HG03378 (cell line): ENCODE measurements around the gene DLG2.
"Not testable (repeated sequence)": the region's sequence is repeated elsewhere in the genome, so short reads cannot be mapped to it uniquely, and the experiment has no call there.

Experiments
- ATAC-seq: cut with Tn5 transposase; IDR thresholded peaks from one replicate; pipeline ENCODE4 v1.9.1; 2021; ENCODE audit warnings: mild to moderate bottlenecking, moderate library complexity; ENCODE audit not compliant: unreplicated experiment

DLG2 gene

GRCh38 chr11:83422641-83423040, 2204.5 kb downstream of the DLG2 start:
- ATAC-seq: not testable (repeated sequence)

DNA sequence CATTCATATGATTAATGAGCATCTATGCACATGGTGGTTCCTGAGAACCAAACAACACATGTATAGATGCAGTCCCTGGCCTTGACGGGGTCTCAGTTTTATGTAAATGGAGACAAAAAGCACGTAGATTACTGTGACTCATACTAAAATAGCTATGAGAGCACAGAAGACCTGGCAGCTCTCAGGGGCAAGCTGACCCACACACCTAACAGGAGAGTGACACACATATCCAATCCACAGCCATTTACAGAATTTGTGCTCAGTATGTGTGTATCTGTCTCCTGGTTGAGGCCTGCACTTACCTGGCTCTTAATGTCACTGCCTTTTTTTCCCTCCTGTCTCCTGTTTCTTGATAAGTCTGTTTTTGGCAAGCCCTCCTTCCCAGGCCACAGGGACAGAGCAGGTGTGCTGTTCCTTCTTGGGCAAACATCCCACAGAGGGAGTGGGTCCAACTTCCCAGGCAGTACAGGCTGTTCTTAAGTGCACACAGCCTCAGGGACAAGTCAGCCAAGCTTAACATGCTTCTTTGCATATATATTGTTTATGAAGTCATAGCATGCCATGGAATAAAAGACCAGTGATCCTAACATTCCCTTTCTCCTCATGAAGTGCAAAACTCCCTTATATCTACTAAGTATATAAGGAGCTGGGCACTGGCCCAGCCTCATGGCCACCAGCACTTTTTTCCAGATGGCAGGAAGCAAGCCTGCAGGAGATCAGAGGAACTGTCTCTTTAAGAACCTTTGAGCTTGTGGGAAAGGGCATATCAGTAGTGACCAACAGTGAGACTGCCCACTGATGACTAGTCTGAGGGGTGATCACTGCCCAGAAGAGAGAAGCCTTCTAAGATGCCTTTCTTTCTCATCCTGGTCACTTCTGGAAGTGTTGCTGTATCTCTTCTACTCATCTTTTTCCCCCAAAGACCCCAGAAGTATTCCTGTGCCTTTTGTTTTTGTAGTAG, 2216.3 kb downstream of the DLG2 start:
- ATAC-seq: no peak

- no peak for ATAC-seq
These were observed 2217.3 kb downstream of the DLG2 start for GRCh38 chr11:83409891-83410290.

GRCh38 chr11:83409476-83409875, 2217.7 kb downstream of the DLG2 start:
- ATAC-seq: no peak

DNA sequence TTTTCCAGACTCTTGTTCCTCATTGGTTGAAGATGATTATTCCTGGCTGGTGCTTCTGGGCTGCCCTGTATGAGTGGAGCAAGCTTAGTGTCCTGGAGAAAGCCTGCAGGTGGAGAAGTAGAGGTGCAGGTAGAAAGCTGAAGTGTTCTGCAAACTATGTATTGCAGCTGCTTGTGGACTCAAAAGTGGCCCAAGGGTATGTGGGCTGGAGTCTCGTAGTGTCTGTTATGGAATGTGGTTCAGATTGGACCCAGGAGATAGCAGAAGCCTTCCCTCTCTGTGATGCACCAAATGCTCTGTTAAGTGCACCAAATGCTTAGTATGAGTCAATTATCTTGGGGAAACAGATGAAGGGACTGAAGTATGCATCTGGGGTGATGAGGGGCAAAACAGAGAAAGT, 2218.2 kb downstream of the DLG2 start:
- no peak for ATAC-seq
